Loucy (cell line): ENCODE results near the gene AVPR1B.

Experiments
- H2AFZ ChIP-seq: fragments of 200-600 bp; sonication (generic); 2 replicates; pipeline ENCODE4 v1.6.0; 2016; ENCODE audit warnings: antibody characterized with exemption, mild to moderate bottlenecking, low read length, moderate library complexity
- H3F3A ChIP-seq: fragments of 200-600 bp; 2 replicates; pipeline ENCODE4 v1.6.0; 2016; ENCODE audit warnings: antibody characterized with exemption, low read depth, mild to moderate bottlenecking
- H3K27me3 ChIP-seq: fragments of 200-600 bp; sonication (generic); 2 replicates; pipeline ENCODE4 v1.6.1; 2014; ENCODE audit warnings: low read length, mild to moderate bottlenecking; ENCODE audit not compliant: insufficient read depth, poor library complexity, severe bottlenecking
- H3K36me3 ChIP-seq: fragments of 200-600 bp; sonication (generic); 2 replicates; pipeline ENCODE4 v1.6.1; 2016; ENCODE audit warnings: low read length; ENCODE audit not compliant: insufficient read depth
- H3K4me1 ChIP-seq: fragments of 200-600 bp; sonication (generic); 2 replicates; pipeline ENCODE4 v1.5.1; 2014; ENCODE audit warnings: low read length, mild to moderate bottlenecking; ENCODE audit not compliant: insufficient read depth, poor library complexity, severe bottlenecking
- H3K4me2 ChIP-seq: fragments of 200-600 bp; sonication (generic); 2 replicates; pipeline ENCODE4 v1.6.0; 2014; ENCODE audit warnings: antibody characterized with exemption, low read length, low read depth, mild to moderate bottlenecking; ENCODE audit not compliant: poor library complexity, severe bottlenecking
- H3K4me3 ChIP-seq: fragments of 200-600 bp; sonication (generic); 2 replicates; pipeline ENCODE4 v1.5.1; 2014; ENCODE audit warnings: low read length, mild to moderate bottlenecking, mixed read lengths; ENCODE audit not compliant: poor library complexity, severe bottlenecking
- H3K79me2 ChIP-seq: fragments of 200-600 bp; sonication (generic); 2 replicates; pipeline ENCODE4 v1.6.1; 2014; ENCODE audit warnings: low read length; ENCODE audit not compliant: insufficient read depth
- H3K9ac ChIP-seq: fragments of 200-600 bp; sonication (generic); 2 replicates; pipeline ENCODE4 v1.6.0; 2014; ENCODE audit warnings: mild to moderate bottlenecking, low read depth, low read length, moderate library complexity; ENCODE audit not compliant: poor library complexity, severe bottlenecking
- H3K9me2 ChIP-seq: fragments of 200-600 bp; sonication (generic); replicated peaks from 2 replicates; pipeline ENCODE4 v1.6.1; 2016; ENCODE audit warnings: low read depth, low read length, mixed read lengths
- H3K9me3 ChIP-seq: fragments of 200-600 bp; sonication (generic); 2 replicates; pipeline ENCODE4 v1.6.1; 2014; ENCODE audit warnings: mild to moderate bottlenecking, antibody characterized with exemption, low read length, low read depth; ENCODE audit not compliant: insufficient read depth
- H4K20me1 ChIP-seq: fragments of 200-600 bp; sonication (generic); 2 replicates; pipeline ENCODE4 v1.6.0; 2014; ENCODE audit warnings: antibody characterized with exemption, low read length, mild to moderate bottlenecking; ENCODE audit not compliant: insufficient read depth, poor library complexity, severe bottlenecking
- CTCF ChIP-seq: fragments of 200-600 bp; sonication (generic); conservative IDR thresholded peaks from 2 replicates; pipeline ENCODE4 v1.5.1; 2014; ENCODE audit warnings: mild to moderate bottlenecking, antibody characterized with exemption, low read length
- EZH2phosphoT487 ChIP-seq: fragments of 200-600 bp; IDR thresholded peaks from 2 replicates; pipeline ENCODE4 v1.6.1; 2018; ENCODE audit warnings: antibody characterized with exemption, mild to moderate bottlenecking, moderate library complexity, borderline replicate concordance

AVPR1B gene, protein sequence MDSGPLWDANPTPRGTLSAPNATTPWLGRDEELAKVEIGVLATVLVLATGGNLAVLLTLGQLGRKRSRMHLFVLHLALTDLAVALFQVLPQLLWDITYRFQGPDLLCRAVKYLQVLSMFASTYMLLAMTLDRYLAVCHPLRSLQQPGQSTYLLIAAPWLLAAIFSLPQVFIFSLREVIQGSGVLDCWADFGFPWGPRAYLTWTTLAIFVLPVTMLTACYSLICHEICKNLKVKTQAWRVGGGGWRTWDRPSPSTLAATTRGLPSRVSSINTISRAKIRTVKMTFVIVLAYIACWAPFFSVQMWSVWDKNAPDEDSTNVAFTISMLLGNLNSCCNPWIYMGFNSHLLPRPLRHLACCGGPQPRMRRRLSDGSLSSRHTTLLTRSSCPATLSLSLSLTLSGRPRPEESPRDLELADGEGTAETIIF

DNA sequence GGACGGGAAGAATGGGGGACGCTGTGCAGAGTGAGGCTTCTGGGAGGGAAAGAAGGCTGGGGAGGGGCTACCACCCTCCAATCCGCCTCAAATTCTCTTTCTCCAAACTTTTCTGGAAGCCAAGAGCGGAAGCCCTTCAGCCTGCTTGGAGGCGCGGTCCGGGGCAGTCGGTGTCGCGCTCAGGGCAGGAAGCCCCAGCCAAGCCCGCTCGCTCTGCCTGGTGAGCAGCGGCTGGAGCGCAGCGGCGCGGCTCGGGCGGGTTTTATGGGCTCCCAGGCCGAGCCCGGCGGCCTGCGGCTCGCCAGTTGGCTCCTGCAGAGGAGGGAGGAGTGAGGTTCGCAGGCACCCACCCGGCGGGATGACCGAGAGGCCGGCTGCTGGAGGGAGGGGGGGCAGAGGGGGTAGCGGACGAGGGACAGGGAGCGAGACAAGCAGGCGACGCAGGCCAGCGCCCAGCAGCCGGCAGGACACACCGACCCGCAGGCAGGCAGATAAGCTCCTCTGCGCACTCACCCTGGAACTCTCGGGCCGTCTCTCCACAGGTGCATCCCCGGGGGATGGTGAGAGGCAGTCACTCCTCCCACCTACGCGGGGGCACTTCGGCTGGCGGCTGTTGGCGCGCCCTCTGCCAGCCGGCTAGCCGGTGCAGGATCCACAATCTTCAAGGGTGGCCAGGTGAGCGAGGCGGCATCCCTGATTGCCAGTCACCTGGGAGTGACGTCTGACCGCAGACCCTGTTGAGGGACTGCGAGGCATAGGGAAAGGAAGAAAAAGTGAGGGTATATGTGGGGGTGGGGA lies at the start of gene AVPR1B:
AVPR1B (minus strand) TSS at position 238 of the 798 bp plus-strand sequence. CDS start 498 bp downstream, outside the sequence.
- no peaks in the 10 kb centered on the region for H4K20me1 ChIP-seq
- peak within 1 kb of the TSS; percentile 63; the same call in 1 of the 2 replicates for H2AFZ ChIP-seq
- H3K4me2 ChIP-seq: peak within 1 kb of the TSS; percentile 60
- no peaks in the 10 kb centered on the region; the same call in 1 of the 2 replicates for H3K9me3 ChIP-seq
- no peaks in the 10 kb centered on the region for H3K36me3 ChIP-seq
- H3K9ac ChIP-seq: no peak within 1 kb of the TSS
- TF ChIP-seq EZH2phosphoT487 (no peak), CTCF (no peak; the same call in 1 of the 2 replicates)
- no peaks in the 10 kb centered on the region for H3F3A ChIP-seq
- H3K27me3 ChIP-seq: no peaks in the 10 kb centered on the region
- peak within 1 kb of the TSS; percentile 65 for H3K4me3 ChIP-seq
- no peaks in the 10 kb centered on the region for H3K9me2 ChIP-seq
- H3K4me1 ChIP-seq: peaks cover 14% of the 10 kb centered on the region
- no peaks in the 10 kb centered on the region for H3K79me2 ChIP-seq

GRCh38 chr1:206145771-206146290 lies 28.6 kb upstream of the AVPR1B start:
- Histone ChIP-seq H3K4me2 (no peak overlapping the region), H3K27me3 (no peaks in the 10 kb centered on the region), H3K9me3 (no peaks in the 10 kb centered on the region), H3K36me3 (no peaks in the 10 kb centered on the region), H3F3A (no peaks in the 10 kb centered on the region), H2AFZ (no peak overlapping the region), H3K9me2 (no peaks in the 10 kb centered on the region), H3K4me3 (no peak overlapping the region), H3K79me2 (no peaks in the 10 kb centered on the region), H4K20me1 (no peaks in the 10 kb centered on the region), H3K4me1 (no peaks in the 10 kb centered on the region), H3K9ac (no peak overlapping the region)
- TF ChIP-seq CTCF (no peak), EZH2phosphoT487 (no peak)

DNA sequence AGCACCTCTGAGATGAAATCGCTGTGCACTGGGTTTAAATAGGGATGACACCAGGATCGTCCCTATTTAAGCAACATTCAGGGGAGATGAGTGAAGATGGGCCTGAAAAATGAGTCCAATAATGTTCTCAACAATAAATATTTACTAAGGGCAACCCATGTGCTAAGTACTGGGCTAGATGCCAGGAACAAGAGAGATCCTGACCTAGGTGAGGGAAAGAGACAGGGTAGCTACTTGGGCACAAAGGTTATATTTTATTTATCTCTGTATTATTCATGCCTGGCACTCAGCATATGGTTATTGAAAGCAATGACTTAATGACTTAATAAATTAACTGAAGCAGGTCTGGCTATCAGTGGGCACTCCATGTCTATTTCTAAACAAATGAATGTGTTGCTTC lies 27.4 kb upstream of the AVPR1B start:
- no peaks in the 10 kb centered on the region for H3K27me3 ChIP-seq
- no peak for TF ChIP-seq CTCF
- no peak for TF ChIP-seq EZH2phosphoT487

More for the DNA sequence above, 27.4 kb upstream of the AVPR1B start:
- Histone ChIP-seq H4K20me1 (no peaks in the 10 kb centered on the region), H2AFZ (no peak overlapping the region), H3K4me3 (no peak overlapping the region), H3K4me2 (no peak overlapping the region), H3F3A (no peaks in the 10 kb centered on the region), H3K9me3 (no peaks in the 10 kb centered on the region), H3K4me1 (no peaks in the 10 kb centered on the region), H3K36me3 (no peaks in the 10 kb centered on the region), H3K79me2 (no peaks in the 10 kb centered on the region), H3K9ac (no peak overlapping the region), H3K9me2 (no peaks in the 10 kb centered on the region)
